Middle frontal gyrus (tissue), 1 donor: Measurements from ENCODE around the gene RPL28.
A peak's percentile ranks its signal among the peaks of the same experiment; 100 is the strongest.

Experiments used
- DNase-seq: peaks from one replicate; pipeline ENCODE4 v3.0.0-alpha.2; 2015; ENCODE audit warnings: low spot score; ENCODE audit errors: extremely low spot score

RPL28 gene

DNA sequence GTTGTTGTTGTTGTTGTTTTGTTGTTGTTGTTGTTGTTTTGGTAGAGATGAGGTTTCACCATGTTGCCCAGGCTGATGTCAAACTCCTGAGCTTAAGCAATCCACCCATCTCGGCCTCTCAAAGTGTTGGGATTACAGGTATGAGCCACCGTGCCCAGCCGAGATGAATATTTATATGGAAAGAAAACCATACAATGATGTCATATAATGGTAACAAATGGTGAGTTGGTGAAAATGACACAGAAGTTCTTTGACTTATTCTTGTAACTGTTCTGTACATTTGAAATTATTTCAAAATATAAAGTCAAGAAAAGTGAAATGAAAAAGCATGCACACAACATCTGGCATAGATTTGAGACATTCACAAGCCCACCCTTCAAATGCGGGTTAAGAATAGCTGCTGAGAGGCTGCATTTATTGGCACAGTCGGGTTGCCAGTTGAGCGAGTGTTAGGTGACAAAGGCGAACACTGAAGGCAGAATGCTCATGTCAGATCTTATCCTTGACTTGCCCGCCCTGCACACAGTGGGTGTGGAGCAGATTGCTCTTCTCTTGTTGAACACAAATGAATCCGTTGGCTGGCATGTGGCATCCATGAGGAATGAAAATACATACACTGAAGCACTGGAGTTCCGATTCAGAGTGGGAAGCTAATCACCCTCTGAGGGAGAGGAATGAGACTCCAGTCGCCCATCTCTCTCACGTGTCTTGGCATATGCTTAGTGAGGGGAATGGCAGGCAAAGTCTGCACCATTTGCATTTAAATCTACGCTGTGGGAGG lies 37.7 kb downstream of the RPL28 start:
- DNase-seq = no peak

GRCh38 chr19:55424518-55424917 lies 38.8 kb downstream of the RPL28 start:
- no peak for DNase-seq

DNA sequence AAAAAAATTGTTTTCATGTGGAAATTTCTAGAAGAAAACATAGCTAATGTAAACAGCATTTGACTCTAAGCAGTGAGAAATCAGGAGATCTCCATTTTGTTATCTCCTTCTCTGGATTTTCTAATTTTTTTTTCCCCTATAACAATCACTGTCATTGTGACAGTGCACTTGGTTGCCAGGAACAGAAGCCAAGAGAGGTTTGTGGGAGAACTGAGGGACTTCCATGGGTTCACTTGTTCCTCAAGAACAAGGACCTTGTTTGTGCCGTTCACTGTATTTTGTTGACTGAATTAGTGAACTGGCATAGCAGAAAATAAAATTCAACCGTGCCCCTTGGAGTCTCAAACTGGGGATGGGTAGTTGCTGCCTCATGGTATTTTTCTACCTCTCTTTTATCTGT lies 40.3 kb downstream of the RPL28 start:
- DNase-seq = peak; percentile 74

DNA sequence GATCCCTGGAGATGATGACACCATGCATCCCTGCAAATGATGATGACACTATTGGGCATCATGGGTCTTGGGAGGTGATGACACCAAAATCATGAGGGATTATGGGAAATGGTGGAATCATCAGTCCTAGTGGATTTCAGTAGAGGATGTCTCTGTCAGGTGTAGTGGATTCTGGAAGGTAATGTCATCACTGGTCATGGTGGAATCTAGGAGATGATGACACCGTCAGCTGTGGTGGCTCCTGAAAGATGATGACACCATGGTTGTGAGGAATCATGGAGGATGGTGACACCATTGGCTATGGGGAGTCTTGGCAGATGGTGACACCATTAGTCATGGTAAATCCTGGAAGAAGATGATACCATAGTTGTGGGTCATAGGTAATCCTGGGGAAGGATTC lies 45.5 kb downstream of the RPL28 start:
- no peak for DNase-seq

DNA sequence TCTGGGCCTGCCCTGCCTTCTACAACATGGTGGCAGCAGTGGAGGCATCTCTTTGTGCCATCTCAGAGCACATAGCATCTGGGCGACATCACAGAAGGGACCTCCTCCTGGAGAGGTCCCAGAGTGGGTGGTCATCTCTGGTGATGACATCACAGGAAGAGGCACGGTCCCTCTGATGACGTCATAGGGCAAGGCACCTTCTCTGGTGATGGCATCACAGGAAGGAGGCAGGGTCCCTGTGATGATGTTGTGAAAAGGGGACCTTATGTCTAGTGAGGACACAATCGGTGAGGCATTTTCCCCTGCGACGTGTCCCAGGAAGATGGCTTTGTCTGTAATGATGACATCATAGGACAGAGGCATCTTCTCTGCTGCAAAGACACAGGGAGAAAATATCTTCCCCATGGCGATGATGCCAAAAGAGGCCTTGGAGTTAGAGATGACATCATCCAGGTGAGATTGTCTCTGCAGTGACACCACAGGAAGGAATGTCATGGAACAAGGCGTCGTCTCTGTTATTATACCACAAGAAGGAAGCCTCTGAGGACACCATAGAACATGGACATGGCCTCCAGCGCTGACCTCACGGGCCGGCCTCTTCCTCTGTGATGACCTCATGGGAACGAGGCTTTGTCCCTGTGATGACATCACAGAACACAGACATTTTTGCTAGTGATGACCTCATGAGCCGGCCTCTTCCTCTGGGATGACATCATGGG lies 46.7 kb downstream of the RPL28 start:
- DNase-seq = no peak

DNA sequence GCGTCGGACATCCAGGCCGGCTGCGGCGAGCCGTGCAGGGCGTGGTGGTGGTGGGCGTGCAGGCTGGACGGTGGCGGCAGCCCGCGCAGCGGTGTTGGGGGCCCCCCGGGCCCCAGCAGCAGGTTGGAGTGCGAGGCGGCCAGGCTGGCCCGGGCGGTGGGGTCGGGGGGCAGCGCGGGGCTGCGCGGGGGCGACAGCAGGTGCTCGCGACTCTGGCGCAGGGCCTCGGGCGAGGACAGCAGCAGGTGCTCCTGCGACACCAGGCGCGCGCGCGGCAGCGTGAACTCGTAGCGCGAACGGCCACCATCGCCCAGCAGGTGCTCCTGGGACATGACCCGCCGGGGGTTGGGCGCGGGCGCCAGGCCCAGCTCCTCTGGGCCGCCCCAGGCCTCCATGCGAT lies 47.6 kb downstream of the RPL28 start:
- no peak for DNase-seq

GRCh38 chr19:55434356-55434919 lies 48.7 kb downstream of the RPL28 start:
- no peak for DNase-seq

GRCh38 chr19:55435020-55435419 lies 49.3 kb downstream of the RPL28 start:
- DNase-seq = no peak

DNA sequence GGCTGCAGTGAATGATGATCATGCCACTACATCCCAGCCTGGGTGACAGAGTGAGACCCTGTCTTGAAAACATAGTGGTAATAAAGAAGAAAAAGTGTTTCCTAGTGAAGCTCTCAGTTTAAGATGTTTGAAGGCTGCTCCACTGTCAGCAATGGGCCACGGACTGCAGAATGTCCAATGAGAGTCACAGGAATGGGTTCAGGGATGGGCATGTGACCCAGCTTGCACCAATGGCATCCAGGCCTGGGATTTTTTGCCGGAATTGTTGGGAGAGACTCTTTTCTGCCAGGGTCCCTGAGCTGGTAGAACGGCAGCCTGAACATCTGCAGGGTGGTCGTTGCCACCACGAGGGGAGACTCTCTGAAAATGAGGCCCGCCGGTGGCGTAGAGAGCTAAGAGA lies 51.1 kb downstream of the RPL28 start:
- no peak for DNase-seq

DNA sequence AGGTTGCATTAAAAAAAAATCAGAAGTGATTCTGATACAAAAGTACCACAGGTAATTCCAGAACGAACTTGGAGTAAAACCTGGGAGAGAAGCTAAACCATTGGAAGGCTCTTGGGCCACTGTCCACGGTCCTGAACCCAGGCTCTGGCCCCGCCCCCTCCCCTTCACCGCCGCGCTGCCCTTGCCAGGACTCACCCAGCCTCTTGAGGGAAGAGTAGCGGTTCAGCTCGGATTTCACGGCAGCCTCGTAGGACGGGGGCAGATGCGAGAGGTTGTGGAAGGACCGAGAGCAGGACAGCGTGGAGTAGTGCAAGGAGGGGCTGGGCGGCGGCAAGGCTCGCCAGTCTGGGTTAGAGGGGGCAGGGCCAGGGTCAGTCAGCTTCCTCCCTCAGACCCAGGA lies 51.7 kb downstream of the RPL28 start:
- no peak for DNase-seq

GRCh38 chr19:55439052-55439451 lies 53.3 kb downstream of the RPL28 start:
- no peak for DNase-seq

DNA sequence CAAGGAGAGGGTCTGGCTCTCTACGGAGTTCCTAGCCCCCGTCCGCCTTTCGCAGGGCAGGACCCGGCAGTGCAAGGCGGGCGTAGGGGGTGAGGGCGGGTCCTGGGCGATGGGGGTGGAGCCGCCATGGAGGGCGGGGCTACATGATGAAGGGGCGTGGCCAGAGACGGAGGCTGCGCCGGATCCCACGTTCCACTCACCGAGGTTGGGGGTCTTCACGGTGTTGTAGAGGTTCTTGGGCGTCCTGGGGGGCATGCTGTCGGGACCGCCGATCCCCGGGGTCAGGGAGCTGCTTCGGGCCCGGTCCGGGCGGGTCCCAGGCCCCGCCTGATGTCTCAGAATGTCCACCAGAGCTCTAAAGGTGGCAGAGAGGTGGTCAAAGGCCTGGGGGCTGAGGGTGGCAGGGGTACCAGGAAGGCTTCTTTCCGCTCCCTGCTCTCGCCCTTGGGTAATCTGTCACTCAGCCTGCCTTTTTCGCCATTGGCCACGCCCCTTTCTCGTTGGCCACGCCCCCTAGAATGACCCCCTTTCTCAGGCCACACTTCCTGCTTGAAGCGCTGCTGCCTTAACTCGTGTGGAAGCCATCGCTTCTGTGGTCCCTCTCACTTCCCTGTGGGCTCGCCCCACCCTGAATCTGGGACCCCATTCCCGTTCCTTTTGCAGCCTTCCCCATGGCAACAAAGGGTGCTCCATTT lies 54.8 kb downstream of the RPL28 start:
- DNase-seq = no peak

GRCh38 chr19:55441319-55441691 lies 55.6 kb downstream of the RPL28 start:
- DNase-seq = no peak

DNA sequence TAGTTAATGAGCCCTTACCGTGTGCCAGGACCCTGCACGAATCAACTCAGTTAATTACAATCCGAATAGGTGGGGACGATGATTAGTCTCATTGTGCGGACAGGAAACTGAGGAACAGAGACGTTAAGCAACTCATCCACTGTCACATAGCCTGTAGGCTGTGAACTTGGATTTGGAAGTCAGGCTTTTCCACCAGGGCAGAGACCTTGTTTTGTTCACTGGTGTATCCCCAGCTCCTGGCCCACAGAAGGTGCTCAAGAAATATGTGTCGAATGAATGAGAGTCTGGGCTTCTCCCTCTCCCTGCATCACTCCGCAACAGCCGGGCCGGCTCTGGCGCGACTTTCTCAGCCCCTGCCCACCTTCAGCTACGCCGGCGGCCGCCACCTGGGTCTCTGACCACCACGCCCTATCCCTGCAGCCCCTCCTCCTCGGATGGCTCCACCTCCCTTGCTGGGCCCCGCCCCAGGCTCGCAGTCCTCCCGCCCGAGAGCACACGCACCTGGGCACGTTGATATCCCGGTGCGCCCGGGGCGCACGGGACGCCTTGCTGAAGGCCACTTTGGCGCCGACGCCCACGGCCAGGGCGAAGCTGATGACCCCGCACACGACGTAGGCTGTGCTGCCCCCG lies 56.1 kb downstream of the RPL28 start:
- no peak for DNase-seq

- DNase-seq = no peak
These were observed 56.7 kb downstream of the RPL28 start for GRCh38 chr19:55442372-55442961.

GRCh38 chr19:55443045-55443823 lies 57.5 kb downstream of the RPL28 start, which contains the start of gene SHISA7:
Gene SHISA7 (minus strand): TSS chr19:55443300. CDS start chr19:55442863, 437 bp downstream.
- no peak for DNase-seq

DNA sequence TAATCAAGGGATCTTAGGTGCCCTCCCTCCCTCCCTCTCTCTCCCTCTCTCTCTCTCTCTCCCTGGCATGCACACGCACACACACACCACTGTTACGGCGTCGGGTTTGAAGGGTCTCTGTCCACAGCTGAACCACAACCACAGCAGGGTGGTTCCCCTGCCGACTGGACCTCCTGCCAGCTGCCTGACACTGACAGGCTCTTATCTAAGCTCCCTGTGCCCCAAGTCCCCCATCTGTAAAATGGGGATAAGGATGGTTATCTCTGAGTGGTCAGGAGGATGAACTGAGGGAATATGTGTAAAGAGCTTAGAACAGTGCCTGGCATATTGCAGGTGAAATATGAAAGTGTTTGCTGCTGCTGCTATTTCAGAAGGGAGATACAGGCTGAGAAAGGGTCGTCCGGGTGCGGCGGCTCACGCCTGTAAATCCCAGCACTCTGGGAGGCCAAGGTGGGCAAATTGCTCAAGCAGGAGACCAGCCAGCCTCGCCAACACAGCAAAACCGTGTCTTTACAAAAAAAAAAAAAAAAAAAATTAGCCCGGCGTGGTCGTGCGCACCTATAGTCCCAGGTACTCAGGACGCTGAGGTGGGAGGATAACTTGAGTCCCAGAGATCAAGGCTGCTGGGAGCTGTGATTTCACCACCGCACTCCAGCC lies 58.2 kb downstream of the RPL28 start:
- DNase-seq = no peak

DNA sequence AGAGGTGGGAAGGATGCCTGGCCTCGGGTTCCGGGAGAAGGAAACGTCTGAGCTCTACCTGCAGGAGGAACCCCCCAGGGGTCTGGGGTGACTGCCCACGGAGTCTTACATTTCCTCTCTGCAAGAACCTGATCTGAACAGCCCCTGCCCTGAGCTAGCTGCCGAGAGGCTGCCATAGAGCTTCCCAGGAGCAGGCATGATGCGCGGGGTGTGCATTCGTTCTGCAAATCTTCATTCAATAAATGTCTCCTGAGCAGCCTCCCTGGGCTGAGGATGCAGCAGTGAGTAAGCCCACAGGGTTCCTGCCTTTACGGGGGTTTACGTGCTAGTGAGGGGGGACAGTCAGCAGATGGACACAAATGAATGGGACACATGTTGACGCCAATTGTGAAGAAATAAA lies 58.9 kb downstream of the RPL28 start:
- DNase-seq = no peak

DNA sequence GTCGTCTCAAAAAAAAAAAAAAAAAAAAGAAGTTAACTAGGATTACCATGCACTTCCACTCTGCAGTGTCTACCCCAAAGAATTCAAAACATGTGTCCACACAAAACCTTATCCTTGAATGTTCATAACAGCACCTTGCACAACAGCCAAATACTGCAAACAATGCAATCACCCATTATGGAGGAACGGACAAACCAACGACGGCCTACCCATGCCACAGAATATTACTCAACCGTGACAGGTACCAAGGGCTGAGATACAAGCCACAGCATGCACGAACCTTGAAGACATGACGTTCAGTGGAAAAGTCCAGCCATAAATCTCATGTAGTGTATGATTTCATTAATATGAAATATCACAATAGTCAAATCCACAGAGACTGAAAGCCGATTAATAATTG lies 60.3 kb downstream of the RPL28 start:
- no peak for DNase-seq
